Omental fat pad (tissue), 4 donors: Measurements from ENCODE around the gene SNX5. TPM values are rescaled to one million over a fixed set of nuclear protein-coding genes. Genes with fewer than 3 reads are reported as not detected.
"Not testable (repeated sequence)": the region's sequence is repeated elsewhere in the genome, so short reads cannot be mapped to it uniquely, and the experiment has no call there.

ENCODE experiments used
- ATAC-seq: fragments of 150-250 bp; one replicate; pipeline ENCODE4 v1.9.1; 2016; ENCODE audit warnings: mild to moderate bottlenecking, moderate library complexity; ENCODE audit not compliant: low FRiP score
- DNase-seq: peaks from one replicate; pipeline ENCODE4 v3.0.0-alpha.2; 2019; ENCODE audit warnings: low spot score
- CTCF ChIP-seq, 3 donors: fragments of 450-650 bp; IDR thresholded peaks; one replicate each; pipeline ENCODE4 v1.5.1; 2016 to 2017; ENCODE audit warnings: antibody characterized with exemption in 3 of 3, mild to moderate bottlenecking in 3 of 3, moderate library complexity in 2 of 3
- total RNA-seq, 4 donors: library from RNA; depleted of rRNA; stranded (reverse); fragments of >200 nt; gene quantifications; one replicate each; pipeline ENCODE4 v1.1.0, GENCODE V29; 2016

The SNX5 gene
- total RNA-seq, 4 donors from 2014 or later: 101 to 232 (median 110) TPM

- ATAC-seq (no peak), DNase-seq (no peak)
- no peak for TF ChIP-seq CTCF (IDR thresholded peaks at IDR 0.05)
Measured at GRCh38 chr20:17960927-17961586, 7.5 kb downstream of the SNX5 start.

GRCh38 chr20:17960400-17960885 is 8.2 kb downstream of the SNX5 start:
- DNase-seq, ATAC-seq: not testable (repeated sequence)

- ATAC-seq (no peak), DNase-seq (no peak)
- TF ChIP-seq CTCF (IDR thresholded peaks at IDR 0.05): no peak
Measured at GRCh38 chr20:17959257-17959627, 9.4 kb downstream of the SNX5 start.

GRCh38 chr20:17958373-17959256 is 10.0 kb downstream of the SNX5 start:
- no peak for ATAC-seq
- TF ChIP-seq CTCF (IDR thresholded peaks at IDR 0.05): no peak
- DNase-seq: no peak

GRCh38 chr20:17957505-17958363 is 10.9 kb downstream of the SNX5 start:
- ATAC-seq (no peak), DNase-seq (no peak)
- TF ChIP-seq CTCF (IDR thresholded peaks at IDR 0.05): no peak

GRCh38 chr20:17956099-17956685 is 12.4 kb downstream of the SNX5 start:
- no peak for DNase-seq
- no peak for TF ChIP-seq CTCF (IDR thresholded peaks at IDR 0.05)
- no peak for ATAC-seq

GRCh38 chr20:17955302-17955701 is 13.3 kb downstream of the SNX5 start:
- DNase-seq (no peak), ATAC-seq (no peak)
- no peak for TF ChIP-seq CTCF (IDR thresholded peaks at IDR 0.05)
